CMK (cell line): ENCODE measurements around the gene CTNNAL1.
"Not testable (repeated sequence)": the region's sequence is repeated elsewhere in the genome, so short reads cannot be mapped to it uniquely, and the experiment has no call there.

ENCODE experiments used
- DNase-seq: peaks from one replicate; pipeline ENCODE4 v3.0.0-alpha.2; 2010; ENCODE audit warnings: low read depth

The CTNNAL1 gene

GRCh38 chr9:108928386-108928785 lies 84.9 kb downstream of the CTNNAL1 start:
- DNase-seq: no peak

GRCh38 chr9:108924466-108924865 lies 88.8 kb downstream of the CTNNAL1 start:
- DNase-seq: no peak

GRCh38 chr9:108921200-108921599 lies 92.1 kb downstream of the CTNNAL1 start:
- no peak for DNase-seq

GRCh38 chr9:108920401-108920800 lies 92.9 kb downstream of the CTNNAL1 start:
- not testable (repeated sequence) for DNase-seq

- no peak for DNase-seq
These were observed 93.8 kb downstream of the CTNNAL1 start for GRCh38 chr9:108919517-108919916.

GRCh38 chr9:108913391-108913790 lies 99.9 kb downstream of the CTNNAL1 start:
- no peak for DNase-seq

- DNase-seq: no peak
These were observed 101.5 kb downstream of the CTNNAL1 start for GRCh38 chr9:108911820-108912219.

- DNase-seq: no peak
These were observed 102.4 kb downstream of the CTNNAL1 start for GRCh38 chr9:108910914-108911313.

GRCh38 chr9:108910402-108910801 lies 102.9 kb downstream of the CTNNAL1 start:
- DNase-seq: no peak

- DNase-seq: no peak
These were observed 107.8 kb downstream of the CTNNAL1 start for GRCh38 chr9:108905494-108905893.

GRCh38 chr9:108904161-108904560 lies 109.1 kb downstream of the CTNNAL1 start:
- DNase-seq: no peak

- DNase-seq: no peak
These were observed 109.7 kb downstream of the CTNNAL1 start for GRCh38 chr9:108903420-108904103.

GRCh38 chr9:108900176-108900575 lies 113.1 kb downstream of the CTNNAL1 start:
- DNase-seq: no peak

GRCh38 chr9:108899023-108899695 lies 114.1 kb downstream of the CTNNAL1 start:
- not testable (repeated sequence) for DNase-seq

- no peak for DNase-seq
These were observed 115.8 kb downstream of the CTNNAL1 start for GRCh38 chr9:108897324-108898096.

GRCh38 chr9:108894225-108894997 lies 118.9 kb downstream of the CTNNAL1 start:
- DNase-seq: no peak
